ES-I3 (cell line): Measurements from ENCODE around the gene CBR4.

ENCODE experiments used
- H3K36me3 ChIP-seq: 2 replicates; pipeline ENCODE4 v1.6.1; 2013; ENCODE audit warnings: mild to moderate bottlenecking, low read length, control low read depth, moderate library complexity; ENCODE audit not compliant: insufficient read depth
- H3K4me1 ChIP-seq: 2 replicates; pipeline ENCODE4 v1.6.1; 2013; ENCODE audit warnings: mild to moderate bottlenecking, control low read depth, low read length; ENCODE audit not compliant: insufficient read depth
- H3K9ac ChIP-seq: 2 replicates; pipeline ENCODE4 v1.6.1; 2013; ENCODE audit warnings: low read depth, mild to moderate bottlenecking, low read length, moderate library complexity
- H3K9me3 ChIP-seq: 2 replicates; pipeline ENCODE4 v1.6.1; 2013; ENCODE audit warnings: mild to moderate bottlenecking, low read length, moderate library complexity; ENCODE audit not compliant: control insufficient read depth, insufficient read depth

Gene CBR4

GRCh38 chr4:169018406-169018805 lies 8.4 kb upstream of the CBR4 start:
- no peaks in the 10 kb centered on the region for H3K9me3 ChIP-seq
- no peaks in the 10 kb centered on the region for H3K36me3 ChIP-seq
- H3K4me1 ChIP-seq = no peaks in the 10 kb centered on the region; the same call in 1 of the 2 replicates
- H3K9ac ChIP-seq = no peak overlapping the region

- Histone ChIP-seq H3K4me1 (no peaks in the 10 kb centered on the region; the same call in 1 of the 2 replicates), H3K9ac (no peak overlapping the region), H3K9me3 (no peaks in the 10 kb centered on the region), H3K36me3 (no peaks in the 10 kb centered on the region)
Observed at GRCh38 chr4:169017971-169018370, 7.9 kb upstream of the CBR4 start.

GRCh38 chr4:169015186-169015623 lies 5.2 kb upstream of the CBR4 start:
- H3K9me3 ChIP-seq = no peaks in the 10 kb centered on the region
- no peak overlapping the region for H3K9ac ChIP-seq
- H3K4me1 ChIP-seq = no peaks in the 10 kb centered on the region; the same call in 1 of the 2 replicates
- no peaks in the 10 kb centered on the region for H3K36me3 ChIP-seq

GRCh38 chr4:169014586-169014985 lies 4.5 kb upstream of the CBR4 start:
- Histone ChIP-seq H3K9me3 (no peaks in the 10 kb centered on the region), H3K9ac (no peak overlapping the region), H3K36me3 (no peaks in the 10 kb centered on the region), H3K4me1 (no peaks in the 10 kb centered on the region; the same call in 1 of the 2 replicates)

GRCh38 chr4:169013396-169013795 lies 3.3 kb upstream of the CBR4 start:
- no peak overlapping the region for H3K9ac ChIP-seq
- no peaks in the 10 kb centered on the region for H3K9me3 ChIP-seq
- no peaks in the 10 kb centered on the region; the same call in 1 of the 2 replicates for H3K4me1 ChIP-seq
- H3K36me3 ChIP-seq = no peaks in the 10 kb centered on the region

- H3K36me3 ChIP-seq = no peaks in the 10 kb centered on the region
- H3K4me1 ChIP-seq = peaks cover 2% of the 10 kb centered on the region
- H3K9ac ChIP-seq = no peak overlapping the region
- no peaks in the 10 kb centered on the region for H3K9me3 ChIP-seq
Observed at GRCh38 chr4:169012049-169012448, 2.0 kb upstream of the CBR4 start.

- Histone ChIP-seq H3K9ac (peak overlapping the region; percentile 88), H3K4me1 (peaks cover 5% of the 10 kb centered on the region; the same call in 1 of the 2 replicates), H3K9me3 (no peaks in the 10 kb centered on the region), H3K36me3 (peaks cover 2% of the 10 kb centered on the region; the same call in 1 of the 2 replicates)
Observed at GRCh38 chr4:169009286-169010124, 550 bp downstream of the CBR4 start.

- peaks cover 5% of the 10 kb centered on the region; the same call in 1 of the 2 replicates for H3K4me1 ChIP-seq
- peaks cover 11% of the 10 kb centered on the region for H3K36me3 ChIP-seq
- H3K9ac ChIP-seq = no peak overlapping the region
- H3K9me3 ChIP-seq = no peaks in the 10 kb centered on the region
Observed at GRCh38 chr4:169005453-169006099, 4.5 kb downstream of the CBR4 start.

- no peaks in the 10 kb centered on the region for H3K4me1 ChIP-seq
- H3K9ac ChIP-seq = no peak overlapping the region
- no peaks in the 10 kb centered on the region for H3K9me3 ChIP-seq
- H3K36me3 ChIP-seq = peaks cover 12% of the 10 kb centered on the region
Observed at GRCh38 chr4:169000315-169000714, 9.7 kb downstream of the CBR4 start.

- H3K36me3 ChIP-seq = peaks cover 16% of the 10 kb centered on the region
Observed at GRCh38 chr4:168999809-169000208, 10.2 kb downstream of the CBR4 start.

GRCh38 chr4:168998596-168998995 lies 11.5 kb downstream of the CBR4 start:
- Histone ChIP-seq H3K36me3 (peaks cover 13% of the 10 kb centered on the region), H3K9ac (no peak overlapping the region)

More at GRCh38 chr4:168999809-169000208, 10.2 kb downstream of the CBR4 start:
- Histone ChIP-seq H3K9me3 (no peaks in the 10 kb centered on the region), H3K9ac (no peak overlapping the region), H3K4me1 (no peaks in the 10 kb centered on the region)

GRCh38 chr4:168995537-168996295 lies 14.3 kb downstream of the CBR4 start:
- Histone ChIP-seq H3K9ac (no peak overlapping the region), H3K9me3 (no peaks in the 10 kb centered on the region), H3K36me3 (0 out of 2 replicates have a peak, but pooled peaks cover 5% of the 10 kb centered on the region), H3K4me1 (no peaks in the 10 kb centered on the region)

More at GRCh38 chr4:168998596-168998995, 11.5 kb downstream of the CBR4 start:
- Histone ChIP-seq H3K4me1 (no peaks in the 10 kb centered on the region), H3K9me3 (no peaks in the 10 kb centered on the region)

- Histone ChIP-seq H3K9me3 (no peaks in the 10 kb centered on the region), H3K36me3 (0 out of 2 replicates have a peak, but pooled peaks cover 5% of the 10 kb centered on the region), H3K4me1 (no peaks in the 10 kb centered on the region), H3K9ac (no peak overlapping the region)
Observed at GRCh38 chr4:168994958-168995357, 15.1 kb downstream of the CBR4 start.
